Activated T-helper 9 cell treated with anti-CD3 and anti-CD28 coated beads, Interleukin-2, amount 50 U/mL, for 16 hours (primary cell): ENCODE results near the gene YWHAG.
"Not testable (repeated sequence)": the region's sequence is repeated elsewhere in the genome, so short reads cannot be mapped to it uniquely, and the experiment has no call there.

ENCODE experiments used
- DNase-seq: peaks from one replicate; pipeline ENCODE4 v3.0.0-alpha.2; 2020; ENCODE audit warnings: low read depth

Gene YWHAG

DNA sequence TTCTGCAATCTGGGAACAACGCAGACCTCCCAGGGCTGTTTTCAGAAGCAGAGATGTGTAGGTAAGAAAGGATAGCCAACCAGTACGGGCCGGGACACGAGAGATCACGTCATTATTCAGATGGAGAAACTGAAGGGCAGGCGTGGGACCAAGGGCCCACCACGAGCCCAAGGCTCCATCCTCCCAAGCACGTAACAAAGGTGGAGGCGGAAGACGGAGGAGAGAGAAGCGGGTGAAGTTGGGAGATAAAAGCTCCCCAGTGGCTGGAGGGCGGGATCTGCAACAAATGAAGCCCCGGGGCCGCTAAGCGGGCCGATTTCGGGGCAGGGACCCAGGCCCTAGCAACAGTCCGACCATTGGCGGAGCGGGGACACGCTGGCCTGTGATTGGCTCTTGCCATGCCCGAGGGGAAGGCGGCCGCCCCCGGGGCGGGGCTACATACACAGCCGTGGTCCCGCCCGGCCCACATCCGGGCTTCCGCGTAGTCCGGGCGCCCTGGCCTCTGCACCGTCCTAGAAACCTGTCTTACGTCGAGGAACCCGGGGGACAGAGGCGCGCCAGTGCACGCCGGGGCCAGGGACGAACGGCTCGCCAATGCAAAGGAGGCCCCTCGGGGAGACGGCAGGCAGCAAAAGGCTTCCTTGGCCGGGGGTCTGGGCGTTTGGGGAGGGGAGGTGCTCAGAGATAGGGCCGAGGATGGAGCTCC is 40.9 kb downstream of the YWHAG start:
- peak; percentile 94 for DNase-seq

DNA sequence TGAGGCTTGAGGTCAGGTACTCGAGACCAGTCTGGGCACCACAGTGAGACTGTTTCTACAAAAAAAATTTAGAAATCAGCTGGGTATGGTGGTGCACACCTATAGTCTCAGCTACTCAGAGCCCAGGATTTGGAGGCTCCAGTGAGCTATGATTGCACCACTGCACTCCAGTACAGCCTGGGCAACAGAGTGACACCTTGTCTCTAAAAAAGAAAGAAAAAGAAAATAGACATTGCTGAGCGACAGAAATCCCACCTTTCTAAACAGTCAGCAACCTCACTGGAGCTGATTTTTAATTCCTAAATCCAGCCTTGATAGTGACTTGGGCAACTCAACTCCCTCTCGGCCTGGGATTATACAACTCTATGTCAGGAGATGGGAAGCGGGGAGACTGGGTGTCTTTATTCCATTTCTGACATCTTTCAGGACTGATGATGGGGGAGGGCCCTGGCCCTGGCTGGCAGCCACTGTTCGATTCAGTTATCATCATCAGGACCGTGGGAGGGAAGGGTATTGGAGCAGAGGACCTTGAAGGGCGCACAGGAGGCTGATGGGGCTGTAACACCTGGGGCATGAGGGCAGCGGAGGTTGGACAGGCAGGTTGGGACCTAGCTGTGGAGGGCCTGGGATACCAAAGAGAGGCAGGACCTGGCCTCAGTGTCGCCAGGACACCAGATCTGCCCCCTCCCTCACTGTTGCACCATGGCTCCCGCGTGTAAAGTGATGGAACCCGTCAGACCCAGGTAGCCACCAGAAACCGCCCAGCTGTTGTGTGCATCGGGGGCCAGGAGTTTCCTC is 41.6 kb downstream of the YWHAG start:
- DNase-seq: no peak

DNA sequence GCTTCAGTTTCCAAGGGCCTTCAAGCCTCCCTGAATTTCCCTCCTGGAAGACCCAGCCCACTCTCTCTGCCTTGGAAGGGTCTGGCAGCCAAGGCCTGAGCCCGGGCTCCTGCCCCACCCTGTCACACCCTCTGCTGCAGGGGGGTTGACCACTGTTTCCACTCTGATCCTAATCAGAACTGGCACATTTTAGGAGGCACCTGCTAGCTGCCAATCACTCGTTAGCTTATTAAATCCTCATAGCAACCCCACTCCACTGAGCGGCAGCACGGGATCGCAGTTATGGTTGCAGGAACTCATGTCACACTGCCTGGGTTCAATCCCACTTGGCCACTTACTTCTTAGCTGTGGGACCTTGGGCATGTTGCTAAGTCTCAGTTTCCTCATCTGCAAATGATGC is 43.4 kb downstream of the YWHAG start:
- DNase-seq: no peak

DNA sequence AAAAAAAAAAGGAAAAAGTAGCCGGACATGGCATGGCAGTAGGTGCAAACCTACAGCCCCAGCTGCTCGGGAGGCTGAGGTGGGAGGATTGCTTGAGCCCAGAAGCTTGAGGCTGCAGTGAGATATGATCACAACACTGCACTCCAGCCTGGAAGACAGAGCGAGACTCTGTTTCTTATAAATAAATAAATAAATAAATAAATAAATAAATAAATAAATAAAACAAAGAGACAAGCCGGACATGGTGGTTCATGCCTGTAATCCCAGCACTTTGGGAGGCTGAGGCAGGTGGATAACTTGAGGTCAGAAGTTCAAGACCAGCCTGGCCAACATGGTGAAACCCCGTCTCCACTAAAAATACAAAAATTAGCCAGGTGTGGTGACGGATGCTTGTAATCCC is 44.1 kb downstream of the YWHAG start:
- not testable (repeated sequence) for DNase-seq

DNA sequence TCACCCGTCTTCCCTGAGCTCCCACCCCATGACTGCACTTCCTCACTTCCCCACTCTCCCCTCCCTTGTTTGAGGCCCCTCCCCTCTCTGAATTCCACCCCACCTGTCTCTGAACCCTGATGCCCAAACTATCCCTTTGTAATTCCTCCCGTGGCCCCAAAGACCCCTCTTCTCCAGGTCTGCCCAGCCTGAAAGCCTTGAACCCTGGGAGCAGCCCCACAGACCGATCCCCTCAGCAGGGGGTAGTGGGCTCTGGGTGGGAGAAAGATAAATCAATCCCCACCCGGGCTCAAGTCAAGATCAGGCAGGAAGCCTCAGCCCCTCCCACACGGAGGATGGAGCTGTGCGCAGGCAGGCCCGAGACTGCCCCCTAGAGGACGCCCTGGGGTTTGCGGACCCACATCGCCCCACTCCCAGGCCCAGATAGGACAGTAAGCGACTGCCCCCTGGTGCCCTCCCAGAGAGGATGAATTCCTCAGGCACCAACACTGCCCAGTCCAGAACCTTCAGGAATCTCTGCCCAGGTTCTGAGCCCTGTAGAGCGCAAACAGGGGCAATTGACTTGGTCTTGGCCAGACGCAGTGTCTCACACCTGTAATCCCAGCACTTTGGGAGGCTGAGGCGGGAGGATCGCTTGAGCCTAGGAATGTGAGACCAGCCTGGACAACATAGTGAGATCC is 44.6 kb downstream of the YWHAG start:
- DNase-seq: peak; percentile 92

DNA sequence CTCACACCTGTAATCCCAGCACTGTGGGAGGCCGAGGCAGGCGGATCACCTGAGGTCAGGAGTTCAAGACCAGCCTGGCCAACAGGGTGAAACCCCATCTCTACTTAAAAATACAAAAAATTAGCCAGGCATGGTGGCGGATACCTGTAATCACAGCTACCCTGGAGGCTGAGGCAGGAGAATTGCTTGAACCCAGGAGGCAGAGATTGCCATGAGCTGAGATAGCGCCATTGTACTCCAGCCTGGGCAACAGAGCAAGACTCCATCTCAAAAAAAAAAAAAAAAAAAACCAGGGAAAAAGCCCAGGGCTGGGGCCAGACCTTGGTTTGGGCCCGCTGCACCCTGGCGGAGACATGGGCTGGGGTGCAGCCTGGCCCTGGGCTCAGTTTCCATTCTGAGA is 47.0 kb downstream of the YWHAG start:
- not testable (repeated sequence) for DNase-seq

DNA sequence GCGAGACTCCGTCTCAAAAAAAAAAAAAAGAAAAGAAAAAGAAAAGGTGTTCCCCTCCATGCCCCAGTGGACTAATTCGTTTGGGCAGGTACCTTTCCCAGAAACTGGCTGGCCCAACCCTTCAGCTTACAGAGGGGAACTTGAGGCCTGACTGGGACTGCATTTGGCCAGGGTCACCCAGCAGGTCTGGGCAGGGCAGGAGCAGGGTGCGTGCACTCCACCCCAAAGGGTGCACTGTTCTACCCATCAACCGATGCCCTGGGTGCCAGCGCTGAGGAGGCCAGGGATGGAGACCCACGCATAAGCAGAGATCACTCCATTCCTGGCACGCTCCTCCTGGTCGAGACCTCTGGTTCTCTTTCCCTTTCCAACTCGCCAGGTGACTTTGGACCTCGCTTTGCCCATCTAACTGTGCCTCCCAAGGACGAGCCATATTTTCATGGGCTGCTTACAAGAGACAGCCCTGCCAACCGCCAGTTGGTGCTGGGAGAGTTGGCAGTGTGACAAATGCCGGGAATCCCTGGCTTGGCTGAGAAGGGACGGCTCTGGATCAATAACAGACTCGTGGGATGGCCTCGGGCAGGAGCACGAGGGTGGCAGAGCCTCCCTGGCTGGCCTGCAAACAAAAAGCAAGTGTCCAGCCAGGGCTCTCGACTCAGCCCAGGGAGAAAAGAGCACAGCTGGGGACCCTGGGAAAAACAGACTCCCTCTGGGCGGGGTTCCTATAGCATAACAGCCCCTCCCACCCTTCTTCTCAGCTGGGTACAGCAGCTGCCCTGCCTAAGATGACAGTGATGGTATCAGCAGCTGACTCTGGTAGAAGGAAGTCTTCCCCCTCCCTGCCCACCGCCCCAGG is 48.5 kb downstream of the YWHAG start:
- no peak for DNase-seq

DNA sequence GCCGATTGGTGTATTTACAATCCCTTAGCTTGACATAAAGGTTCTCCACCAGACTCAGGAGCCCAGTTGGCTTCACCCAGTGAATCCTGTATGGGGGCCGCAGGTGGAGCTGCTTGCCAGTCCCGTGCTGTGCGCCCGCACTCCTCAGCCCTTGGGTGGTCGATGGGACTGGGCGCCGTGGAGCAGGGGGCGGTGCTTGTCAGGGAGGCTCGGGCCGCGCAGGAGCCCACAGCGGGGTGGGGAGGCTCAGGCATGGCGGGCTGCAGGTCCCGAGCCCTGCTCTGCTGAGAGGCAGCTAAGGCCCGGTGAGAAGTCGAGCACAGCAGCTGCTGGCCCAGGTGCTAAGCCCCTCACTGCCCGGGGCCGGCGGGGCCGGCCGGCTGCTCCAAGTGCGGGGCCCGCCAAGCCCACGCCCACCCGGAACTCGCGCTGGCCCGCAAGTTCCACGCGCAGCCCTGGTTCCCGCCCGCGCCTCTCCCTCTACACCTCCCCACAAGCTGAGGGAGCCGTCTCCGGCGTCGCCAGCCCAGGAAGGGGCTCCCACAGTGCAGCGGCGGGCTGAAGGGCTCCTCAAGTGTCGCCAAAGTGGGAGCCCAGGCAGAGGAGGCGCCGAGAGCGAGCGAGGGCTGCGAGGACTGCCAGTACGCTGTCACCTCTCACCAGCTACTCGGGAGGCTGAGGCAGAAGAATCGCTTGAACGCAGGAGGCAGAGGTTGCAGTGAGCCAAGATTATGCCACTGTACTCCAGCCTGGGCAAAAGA is 49.3 kb downstream of the YWHAG start:
- DNase-seq: not testable (repeated sequence)

DNA sequence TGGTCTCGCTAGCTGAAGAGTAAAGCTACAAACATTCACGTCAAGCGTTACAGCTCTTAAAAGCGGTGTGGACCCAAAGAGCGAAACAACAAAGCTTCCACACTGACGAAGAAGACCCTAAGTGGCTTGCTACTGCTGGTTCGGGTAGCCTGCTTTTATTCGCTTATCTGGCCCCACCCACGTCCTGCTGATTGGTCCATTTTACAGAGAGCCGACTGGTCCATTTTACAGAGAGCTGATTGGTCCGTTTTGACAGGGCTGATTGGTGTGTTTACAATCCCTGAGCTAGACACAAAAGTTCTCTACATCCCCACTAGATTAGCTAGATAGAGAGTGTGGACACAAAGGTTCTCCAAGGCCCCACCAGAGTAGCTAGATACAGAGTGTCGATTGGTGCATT is 49.9 kb downstream of the YWHAG start:
- DNase-seq: not testable (repeated sequence)

DNA sequence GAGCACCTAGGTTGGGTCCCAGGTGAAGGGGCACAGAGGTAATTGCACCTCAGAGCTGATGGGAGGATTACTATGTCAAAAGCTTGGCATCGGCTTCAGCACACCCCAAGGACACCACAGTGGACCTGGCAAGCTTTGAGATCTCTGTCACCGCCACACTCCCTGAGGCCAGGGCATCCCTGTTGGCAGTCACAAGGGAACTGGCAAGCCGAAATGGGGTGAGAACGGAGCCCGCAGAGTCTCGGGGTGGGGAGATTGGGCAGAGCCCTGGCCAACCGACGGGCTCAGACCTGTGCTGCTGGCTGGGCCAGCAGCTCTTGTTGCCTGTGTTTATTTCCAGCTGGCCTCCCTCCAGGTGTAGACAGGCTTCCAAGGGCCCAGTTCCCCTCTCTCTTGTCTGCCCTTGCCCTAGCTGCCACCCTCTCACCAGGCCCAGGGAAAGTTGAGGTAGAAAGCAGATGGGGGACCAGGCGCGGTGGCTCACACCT is 53.9 kb downstream of the YWHAG start:
- DNase-seq: no peak

DNA sequence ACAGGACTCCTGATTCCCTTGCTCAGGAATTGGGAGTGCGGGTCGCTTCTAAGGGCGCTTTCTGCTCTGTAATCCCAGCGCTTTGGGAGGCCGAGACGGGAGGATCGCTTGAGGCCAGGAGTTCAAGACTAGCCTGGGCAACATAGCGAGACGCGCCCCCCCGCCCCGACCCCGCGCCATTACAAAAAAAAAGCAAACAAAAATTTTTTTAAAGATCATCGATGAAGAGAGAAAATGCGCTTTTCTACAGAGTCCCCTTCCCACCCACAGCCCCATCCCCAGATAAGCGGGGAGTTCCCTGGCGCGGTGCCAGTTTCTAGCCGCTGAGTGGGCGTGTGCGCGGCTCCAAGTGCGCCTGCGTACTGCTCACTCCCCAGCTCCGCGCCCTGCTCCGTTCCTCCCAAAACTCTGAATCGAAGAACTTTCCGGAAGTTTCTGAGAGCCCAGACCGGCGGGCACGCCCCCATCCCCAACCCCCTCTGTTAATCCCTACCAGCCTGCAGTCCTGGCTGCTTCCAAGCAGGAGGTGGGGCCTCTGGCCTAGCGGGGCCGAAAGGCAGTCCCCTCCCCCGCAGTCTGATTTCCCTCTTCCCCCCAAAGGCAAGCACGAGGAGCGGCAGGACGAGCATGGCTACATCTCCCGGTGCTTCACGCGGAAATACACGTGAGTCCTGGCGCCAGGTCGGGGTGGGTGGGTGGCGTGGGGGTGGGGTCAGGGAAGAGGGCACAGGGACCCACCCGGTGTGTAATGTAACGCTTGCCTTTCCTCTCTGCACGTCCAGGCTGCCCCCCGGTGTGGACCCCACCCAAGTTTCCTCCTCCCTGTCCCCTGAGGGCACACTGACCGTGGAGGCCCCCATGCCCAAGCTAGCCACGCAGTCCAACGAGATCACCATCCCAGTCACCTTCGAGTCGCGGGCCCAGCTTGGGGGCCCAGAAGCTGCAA is 55.3 kb downstream of the YWHAG start:
- peak; percentile 74 for DNase-seq

DNA sequence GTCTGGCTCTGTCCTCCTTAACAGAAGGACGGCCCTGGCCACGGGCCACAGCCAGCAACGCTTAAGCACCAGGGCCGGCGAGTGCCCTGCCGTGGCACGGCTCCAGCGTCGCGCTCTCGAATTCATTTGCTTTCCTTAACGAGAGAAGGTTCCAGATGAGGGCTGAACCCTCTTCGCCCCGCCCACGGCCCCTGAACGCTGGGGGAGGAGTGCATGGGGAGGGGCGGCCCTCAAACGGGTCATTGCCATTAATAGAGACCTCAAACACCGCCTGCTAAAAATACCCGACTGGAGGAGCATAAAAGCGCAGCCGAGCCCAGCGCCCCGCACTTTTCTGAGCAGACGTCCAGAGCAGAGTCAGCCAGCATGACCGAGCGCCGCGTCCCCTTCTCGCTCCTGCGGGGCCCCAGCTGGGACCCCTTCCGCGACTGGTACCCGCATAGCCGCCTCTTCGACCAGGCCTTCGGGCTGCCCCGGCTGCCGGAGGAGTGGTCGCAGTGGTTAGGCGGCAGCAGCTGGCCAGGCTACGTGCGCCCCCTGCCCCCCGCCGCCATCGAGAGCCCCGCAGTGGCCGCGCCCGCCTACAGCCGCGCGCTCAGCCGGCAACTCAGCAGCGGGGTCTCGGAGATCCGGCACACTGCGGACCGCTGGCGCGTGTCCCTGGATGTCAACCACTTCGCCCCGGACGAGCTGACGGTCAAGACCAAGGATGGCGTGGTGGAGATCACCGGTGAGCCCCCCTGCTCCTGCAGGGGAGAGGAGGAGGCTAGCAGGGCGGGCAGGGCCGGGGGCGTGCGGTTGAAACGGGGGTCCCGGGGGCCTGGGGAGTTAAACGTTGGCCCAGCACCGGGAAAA is 56.2 kb downstream of the YWHAG start, which contains the start of gene HSPB1:
HSPB1 (plus strand) TSS at position 327 of the 855 bp plus-strand sequence; CDS start at position 367, 40 bp downstream.
- peak; percentile 61 for DNase-seq

DNA sequence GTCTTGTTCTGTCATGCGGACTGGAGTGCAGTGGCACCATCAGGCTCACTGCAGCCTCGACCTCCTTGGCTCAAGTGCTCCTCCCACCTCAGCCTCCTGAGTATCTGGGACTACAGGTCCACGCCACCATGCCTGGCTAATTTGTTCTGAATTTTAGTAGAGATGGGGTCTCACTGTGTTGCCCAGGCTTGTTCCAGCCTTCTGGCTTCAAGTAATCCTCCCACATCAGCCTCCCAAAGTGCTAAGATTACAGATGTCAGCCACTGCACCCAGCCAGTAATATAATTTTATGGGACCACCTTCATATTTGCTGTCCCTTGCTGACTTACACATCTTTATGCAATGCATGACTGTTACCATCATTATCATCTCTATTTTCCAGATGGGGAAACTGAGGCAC is 57.8 kb downstream of the YWHAG start:
- no peak for DNase-seq

DNA sequence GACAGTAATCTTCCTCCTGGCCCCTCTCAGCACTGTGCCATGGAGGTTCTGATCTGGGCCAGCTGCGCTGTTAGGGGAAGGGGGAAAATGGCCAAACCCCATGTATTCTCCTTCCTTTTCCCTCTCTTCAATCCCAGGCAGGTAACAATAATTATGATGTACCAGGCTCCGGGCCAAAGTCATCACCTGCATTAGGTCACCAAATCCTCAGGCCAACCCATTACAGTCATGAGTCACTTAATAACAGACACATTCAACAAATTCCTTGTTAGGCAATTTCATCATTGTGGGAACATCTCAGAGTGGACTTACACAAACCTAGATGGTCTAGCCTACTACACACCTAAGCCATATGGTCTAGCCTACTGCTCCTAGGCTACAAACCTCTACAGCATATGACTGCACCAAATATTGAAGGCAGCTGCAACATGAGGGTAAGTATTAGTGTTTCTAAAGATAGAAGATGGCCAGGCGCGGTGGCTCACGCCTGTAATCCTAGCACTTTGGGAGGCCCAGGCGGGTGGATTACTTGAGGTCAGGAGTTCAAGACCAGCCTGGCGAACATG is 58.5 kb downstream of the YWHAG start:
- DNase-seq: no peak

DNA sequence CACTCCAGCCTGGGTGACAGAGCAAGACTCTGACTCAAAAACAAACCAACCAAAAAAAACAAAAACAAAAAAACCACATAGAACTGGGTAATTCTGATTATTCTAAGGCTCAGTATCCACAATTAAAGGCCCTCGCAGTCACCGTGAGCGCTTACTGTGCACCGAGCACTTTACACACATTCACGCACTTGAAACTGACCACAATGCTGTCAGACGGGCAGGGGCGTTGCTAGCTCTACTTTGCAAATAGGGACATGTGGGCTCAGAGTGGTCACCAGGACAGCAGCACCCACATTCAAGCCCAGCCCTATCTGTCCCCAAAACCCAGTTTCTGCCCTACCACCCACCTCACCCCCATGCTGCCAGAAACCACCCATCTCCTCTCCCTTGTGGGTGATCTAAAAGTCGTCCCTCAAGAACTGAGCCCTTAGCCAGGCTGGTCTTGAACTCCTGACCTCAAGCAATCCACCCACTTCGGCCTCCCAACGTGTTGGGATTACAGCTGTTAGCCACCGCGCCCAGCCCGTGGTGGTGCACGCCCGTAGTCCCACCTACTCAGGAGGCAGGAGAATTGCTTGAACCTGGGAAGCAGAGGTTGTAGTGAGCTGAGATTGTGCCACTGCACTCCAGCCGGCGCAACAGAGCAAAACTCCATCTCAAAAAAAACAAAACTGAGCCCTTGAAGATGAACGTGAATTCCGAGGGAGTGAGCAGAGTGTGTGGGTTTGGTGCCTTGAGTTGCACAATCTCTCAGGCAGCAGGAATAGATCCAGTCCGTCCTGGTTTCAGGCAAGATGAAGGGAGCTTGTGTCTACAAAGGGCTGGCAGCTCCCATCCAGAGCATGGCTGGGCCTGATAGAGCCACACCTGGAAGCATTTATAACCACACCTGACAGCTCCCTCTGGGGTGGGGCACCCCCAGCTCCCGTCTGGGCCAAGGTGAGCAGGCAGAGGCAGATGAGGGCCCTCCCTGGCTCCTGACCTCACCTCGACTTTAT is 61.7 kb downstream of the YWHAG start:
- no peak for DNase-seq

DNA sequence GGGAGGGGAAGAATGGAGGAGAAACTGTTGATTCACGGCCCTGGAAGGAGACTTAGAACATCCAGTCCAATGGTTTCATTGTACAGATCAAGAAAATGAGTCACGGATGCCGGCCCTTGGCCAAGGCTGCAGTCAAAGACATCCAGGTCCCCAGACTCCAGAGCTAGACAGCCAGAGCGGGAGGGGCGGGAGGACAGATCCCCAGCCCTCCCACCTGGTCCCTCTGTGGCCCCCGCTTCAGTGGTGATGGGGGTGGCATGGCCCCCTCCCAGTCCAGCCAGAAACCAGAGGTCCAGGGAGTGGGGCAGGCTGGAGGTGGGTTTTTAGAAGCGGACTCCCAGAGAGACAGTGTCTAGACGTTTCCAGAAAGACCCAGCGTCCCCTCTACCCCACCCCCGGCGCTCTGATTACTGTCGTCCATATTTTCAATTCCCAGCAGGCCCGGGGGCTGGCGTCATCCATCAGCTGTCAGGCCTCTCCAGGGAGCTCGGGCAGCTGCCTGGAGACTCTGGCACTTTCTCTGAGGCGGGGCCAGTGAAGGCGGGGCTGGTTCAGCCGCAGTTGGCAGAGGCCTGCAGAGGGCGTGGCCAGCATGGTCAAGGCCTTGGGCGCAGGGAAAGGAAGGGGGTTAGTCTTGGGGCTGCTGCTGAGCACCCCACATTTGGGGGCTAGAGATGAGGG is 64.3 kb downstream of the YWHAG start:
- DNase-seq: no peak
